Skeletal muscle tissue (tissue), 4 donors: Measurements from ENCODE around the gene SYNPO2. TPM values are rescaled to one million over a fixed set of nuclear protein-coding genes. Genes with fewer than 3 reads are reported as not detected.

Experiments
- H3K27ac ChIP-seq: one replicate; pipeline ENCODE4 v1.7.0; 2013; ENCODE audit warnings: mild to moderate bottlenecking, low read depth, low read length, inconsistent platforms
- H3K27me3 ChIP-seq, 3 donors: one replicate each; pipeline ENCODE4 v1.7.0; 2013; ENCODE audit warnings: low read length in 3 of 3; ENCODE audit not compliant: control insufficient read depth in 3 of 3, insufficient read depth in 3 of 3
- H3K36me3 ChIP-seq, 3 donors: one replicate each; pipeline ENCODE4 v1.7.0; 2013; ENCODE audit warnings: low read length in 3 of 3; ENCODE audit not compliant: control insufficient read depth in 3 of 3, insufficient read depth in 3 of 3
- H3K4me1 ChIP-seq, 3 donors: one replicate each; pipeline ENCODE4 v1.7.0; 2013; ENCODE audit warnings: low read length in 3 of 3, mild to moderate bottlenecking in 3 of 3; ENCODE audit not compliant: control insufficient read depth in 3 of 3, insufficient read depth in 3 of 3
- H3K4me3 ChIP-seq, 3 donors: one replicate each; pipeline ENCODE4 v1.7.0; 2013; ENCODE audit warnings: low read length in 3 of 3
- H3K9ac ChIP-seq, 3 donors: one replicate each; pipeline ENCODE4 v1.7.0; 2013; ENCODE audit warnings: low read length in 3 of 3, mild to moderate bottlenecking in 3 of 3, moderate library complexity in 2 of 3, low read depth in 1 of 3
- H3K9me3 ChIP-seq, 3 donors: one replicate each; pipeline ENCODE4 v1.7.0; 2013; ENCODE audit warnings: low read length in 3 of 3; ENCODE audit not compliant: control insufficient read depth in 3 of 3
- total RNA-seq: library from RNA; depleted of rRNA; stranded (reverse); fragments of >200 nt; gene quantifications from one replicate; pipeline ENCODE4 v1.2.3, GENCODE V29; 2014
- donor health status: Osteomylitis.

Gene SYNPO2
- total RNA-seq, 1 donor from 2014 or later: 34.4 TPM

DNA sequence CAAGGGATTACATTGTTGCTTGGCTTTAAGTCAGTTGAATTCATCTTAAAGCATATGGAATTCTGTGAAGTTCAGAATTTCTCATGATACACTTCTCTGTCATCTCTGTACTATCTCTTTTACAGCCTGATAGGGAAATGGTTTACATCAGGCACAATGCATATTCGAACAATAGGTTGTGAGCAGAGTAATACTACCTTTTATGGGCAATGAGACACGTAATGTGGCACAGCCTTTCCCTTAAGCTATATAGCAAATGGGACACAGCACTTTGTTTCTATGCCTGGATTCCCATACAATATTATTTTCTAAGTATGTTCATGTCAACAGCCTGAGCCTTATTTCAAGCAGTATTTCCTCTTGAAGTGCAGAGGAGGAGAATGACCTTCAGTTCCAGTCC, 58.4 kb downstream of the SYNPO2 start:
- peaks cover 9 to 18% (median 14%) of the 10 kb centered on the region in 3 donors for H3K4me1 ChIP-seq
- H3K27me3 ChIP-seq: no peaks in the 10 kb centered on the region
- no peak overlapping the region for H3K9ac ChIP-seq
- H3K27ac ChIP-seq: no peak overlapping the region
- no peaks in the 10 kb centered on the region for H3K9me3 ChIP-seq
- no peak overlapping the region for H3K4me3 ChIP-seq
- no peaks in the 10 kb centered on the region for H3K36me3 ChIP-seq

DNA sequence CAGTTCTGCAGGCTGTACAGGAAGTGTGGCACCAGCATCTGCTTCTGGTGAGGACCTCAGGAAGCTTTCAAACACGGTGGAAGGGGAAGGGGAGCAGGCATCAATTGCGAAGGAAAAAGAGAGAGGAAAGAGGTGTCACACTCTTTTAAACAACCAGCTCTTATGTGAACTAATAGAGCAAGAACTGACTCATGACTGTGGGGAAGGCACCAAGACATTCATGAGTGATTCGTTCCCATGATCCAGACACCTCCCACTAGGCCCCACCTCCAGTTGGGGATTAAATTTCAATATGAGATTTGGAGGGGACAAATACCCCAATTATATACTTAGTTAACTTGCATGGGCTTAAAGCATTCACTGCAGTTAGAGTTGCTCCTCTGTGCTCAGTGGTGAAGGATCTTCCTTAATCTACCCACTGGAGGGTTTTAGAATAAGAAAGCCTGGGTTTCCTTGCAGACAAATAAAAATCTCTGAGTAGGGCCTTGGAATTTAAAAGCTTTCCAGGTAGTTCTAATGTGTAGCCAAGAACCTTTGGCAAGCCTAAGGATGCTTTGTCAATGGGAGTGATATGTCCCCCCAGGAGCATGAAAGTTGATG, 60.0 kb downstream of the SYNPO2 start:
- Histone ChIP-seq H3K4me1 (peaks cover 10 to 18% (median 12%) of the 10 kb centered on the region in 3 donors), H3K36me3 (no peaks in the 10 kb centered on the region)

DNA sequence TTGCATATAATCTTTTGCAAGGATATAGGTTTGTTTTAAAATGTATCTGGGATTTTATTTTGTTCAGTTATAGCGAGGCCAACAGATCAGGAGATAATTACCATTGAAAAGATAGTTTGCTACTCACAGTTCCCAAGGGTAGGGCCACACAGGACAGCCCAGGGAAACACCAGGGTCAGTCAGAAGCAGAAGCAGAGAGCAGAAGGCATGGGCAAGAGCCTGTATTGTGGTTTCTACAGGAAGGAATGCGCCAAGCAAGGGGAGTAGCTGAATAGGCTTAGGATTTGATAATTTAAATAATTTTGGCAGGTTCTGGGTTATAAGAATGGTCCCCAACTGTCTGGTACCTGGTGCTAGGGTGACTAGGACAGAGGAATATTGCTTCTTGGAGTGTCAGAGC, 61.6 kb downstream of the SYNPO2 start:
- Histone ChIP-seq H3K27me3 (no peaks in the 10 kb centered on the region), H3K4me3 (no peak overlapping the region), H3K9ac (no peak overlapping the region), H3K27ac (no peak overlapping the region), H3K36me3 (no peaks in the 10 kb centered on the region), H3K9me3 (no peaks in the 10 kb centered on the region), H3K4me1 (peaks cover 11 to 18% (median 15%) of the 10 kb centered on the region in 3 donors)

More for the DNA sequence above, 60.0 kb downstream of the SYNPO2 start:
- H3K27ac ChIP-seq: no peak overlapping the region
- H3K9ac ChIP-seq: no peak overlapping the region
- no peak overlapping the region for H3K4me3 ChIP-seq
- H3K9me3 ChIP-seq: no peaks in the 10 kb centered on the region
- no peaks in the 10 kb centered on the region for H3K27me3 ChIP-seq

DNA sequence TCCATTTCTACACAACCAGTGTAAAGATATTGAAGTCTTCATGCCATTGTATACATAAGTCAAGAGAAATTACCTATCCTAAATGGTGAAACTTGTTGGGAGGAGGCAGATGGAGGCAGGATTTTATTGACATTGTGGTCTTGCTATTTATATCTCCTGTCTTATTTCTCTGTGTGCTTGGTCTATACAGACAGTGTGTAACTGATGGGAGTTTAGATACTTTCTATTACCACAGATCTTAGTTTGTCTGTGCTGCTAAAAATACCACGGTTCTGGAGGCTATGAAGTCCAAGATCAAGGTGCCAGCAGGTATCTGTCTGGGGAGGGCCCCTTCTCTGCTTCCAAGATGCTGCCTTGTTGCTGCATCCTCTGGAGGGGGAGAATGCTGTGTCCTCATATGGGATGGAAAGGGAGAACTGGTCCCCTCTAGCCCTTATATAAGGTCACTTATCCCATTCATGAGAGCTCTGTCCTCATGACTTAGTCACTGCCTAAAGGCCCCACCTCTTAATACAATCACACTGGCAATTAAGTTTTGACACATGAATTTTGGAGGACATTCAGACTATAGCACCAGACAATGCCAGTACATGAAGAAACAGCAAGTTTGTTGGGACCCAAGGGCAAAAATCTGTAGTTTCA, 62.4 kb downstream of the SYNPO2 start:
- Histone ChIP-seq H3K9me3 (no peaks in the 10 kb centered on the region), H3K4me3 (no peak overlapping the region), H3K36me3 (no peaks in the 10 kb centered on the region), H3K27me3 (no peaks in the 10 kb centered on the region), H3K27ac (peak overlapping the region; percentile 20), H3K9ac (no peak overlapping the region), H3K4me1 (peaks cover 11 to 18% (median 15%) of the 10 kb centered on the region in 3 donors)

DNA sequence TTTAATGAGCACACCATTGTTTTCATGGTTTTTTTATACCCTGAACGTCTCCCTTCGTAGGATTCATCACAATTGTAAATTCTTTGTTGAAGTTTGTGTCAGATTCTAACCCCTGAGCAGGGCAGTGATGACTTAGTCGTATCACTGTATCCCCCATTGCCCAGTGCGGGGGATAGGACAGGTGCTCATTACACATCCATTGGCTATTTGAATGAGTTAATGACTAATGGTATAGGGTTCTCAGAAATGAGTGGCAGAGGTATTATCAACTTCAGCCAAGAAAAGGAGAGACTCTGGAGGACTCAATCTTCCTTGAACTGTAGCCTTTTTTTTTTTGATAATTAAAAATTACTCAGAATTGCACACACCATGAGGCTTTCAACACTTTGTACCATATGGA, 64.6 kb downstream of the SYNPO2 start:
- no peaks in the 10 kb centered on the region for H3K9me3 ChIP-seq
- H3K4me1 ChIP-seq: peaks cover 12 to 20% (median 17%) of the 10 kb centered on the region in 3 donors
- H3K4me3 ChIP-seq: no peak overlapping the region
- no peaks in the 10 kb centered on the region for H3K27me3 ChIP-seq
- no peak overlapping the region for H3K27ac ChIP-seq
- H3K36me3 ChIP-seq: no peaks in the 10 kb centered on the region
- no peak overlapping the region for H3K9ac ChIP-seq

DNA sequence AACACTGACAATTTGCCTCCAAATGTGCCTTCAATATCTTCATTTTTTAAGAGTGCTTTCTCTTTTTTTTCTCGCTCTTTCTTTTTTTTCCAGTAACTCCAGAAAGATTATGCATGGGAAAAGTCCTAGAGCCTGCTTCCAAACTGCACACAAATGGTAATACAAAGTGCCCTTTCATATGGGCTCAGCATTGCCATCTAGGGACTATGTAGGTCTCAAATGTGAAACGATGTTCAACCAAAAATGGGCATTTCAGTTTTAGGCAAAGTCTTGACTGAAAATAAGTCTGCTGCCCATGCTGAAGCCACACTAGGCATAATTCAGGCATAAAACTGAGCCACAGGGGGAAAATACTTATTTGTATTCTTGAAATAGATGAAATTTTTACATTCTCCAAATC, 65.6 kb downstream of the SYNPO2 start:
- Histone ChIP-seq H3K9me3 (no peaks in the 10 kb centered on the region), H3K27me3 (no peaks in the 10 kb centered on the region), H3K4me1 (peaks cover 16 to 20% (median 18%) of the 10 kb centered on the region in 3 donors), H3K4me3 (no peak overlapping the region), H3K27ac (no peak overlapping the region), H3K9ac (no peak overlapping the region), H3K36me3 (no peaks in the 10 kb centered on the region)

DNA sequence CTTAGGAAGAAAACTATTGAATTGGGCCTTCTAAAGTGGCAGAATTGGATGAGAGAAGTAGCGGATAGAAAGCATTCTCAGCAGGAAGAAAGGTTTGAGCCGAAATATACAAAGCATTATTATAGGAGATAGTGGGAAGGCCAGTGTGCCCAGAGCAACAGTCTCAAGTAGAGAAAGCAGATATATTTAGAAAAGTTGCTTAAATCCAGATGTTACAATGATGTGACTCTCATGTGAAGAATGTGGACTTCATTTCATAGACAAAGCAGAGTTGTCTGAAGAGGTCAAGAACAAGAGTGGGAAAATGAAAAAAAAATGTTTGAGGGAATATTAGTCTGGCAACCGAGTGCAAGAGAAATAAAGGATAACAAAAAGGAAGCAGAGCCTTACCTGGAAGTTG, 66.9 kb downstream of the SYNPO2 start:
- no peaks in the 10 kb centered on the region for H3K36me3 ChIP-seq
- H3K9me3 ChIP-seq: no peaks in the 10 kb centered on the region
- no peak overlapping the region for H3K27ac ChIP-seq
- H3K27me3 ChIP-seq: no peaks in the 10 kb centered on the region
- H3K9ac ChIP-seq: no peak overlapping the region
- no peak overlapping the region for H3K4me3 ChIP-seq
- H3K4me1 ChIP-seq: peaks cover 12 to 15% (median 14%) of the 10 kb centered on the region in 3 donors

DNA sequence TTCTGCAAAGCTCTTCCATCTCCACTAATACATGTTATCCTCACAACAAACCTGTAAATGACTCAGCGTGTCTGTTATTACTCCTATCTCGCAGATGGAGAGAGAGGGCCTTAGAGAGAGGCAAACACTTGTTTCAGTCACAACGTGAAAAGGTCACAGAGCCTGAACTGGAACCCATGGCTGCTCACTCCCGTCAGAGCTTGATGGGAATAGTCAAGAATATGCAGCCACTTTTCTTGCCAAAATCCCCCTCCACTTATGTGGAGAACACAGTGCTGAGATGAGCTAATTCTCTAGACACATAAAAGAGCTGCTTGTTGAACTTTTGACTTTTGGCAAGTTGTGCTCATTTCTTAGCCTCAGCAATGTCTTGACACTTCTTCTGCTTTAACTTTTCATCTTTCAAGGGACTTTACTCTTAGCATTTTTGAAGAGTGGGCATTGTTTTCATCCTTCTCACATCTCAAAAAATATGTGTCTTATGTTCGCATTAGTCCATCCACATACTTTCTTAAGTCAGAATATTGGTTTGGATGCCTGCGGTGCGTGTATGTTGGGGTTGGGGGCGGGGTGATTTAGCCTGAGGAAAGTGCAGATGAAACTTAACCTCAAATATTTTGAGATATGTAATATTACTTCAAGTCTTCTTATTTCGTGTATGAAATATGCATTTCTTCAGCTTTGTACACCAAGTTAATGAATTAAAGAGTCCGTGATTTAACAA, 69.2 kb downstream of the SYNPO2 start:
- Histone ChIP-seq H3K27ac (peak overlapping the region; percentile 20), H3K9me3 (no peaks in the 10 kb centered on the region), H3K4me1 (peaks cover 7 to 13% (median 8%) of the 10 kb centered on the region in 3 donors)

DNA sequence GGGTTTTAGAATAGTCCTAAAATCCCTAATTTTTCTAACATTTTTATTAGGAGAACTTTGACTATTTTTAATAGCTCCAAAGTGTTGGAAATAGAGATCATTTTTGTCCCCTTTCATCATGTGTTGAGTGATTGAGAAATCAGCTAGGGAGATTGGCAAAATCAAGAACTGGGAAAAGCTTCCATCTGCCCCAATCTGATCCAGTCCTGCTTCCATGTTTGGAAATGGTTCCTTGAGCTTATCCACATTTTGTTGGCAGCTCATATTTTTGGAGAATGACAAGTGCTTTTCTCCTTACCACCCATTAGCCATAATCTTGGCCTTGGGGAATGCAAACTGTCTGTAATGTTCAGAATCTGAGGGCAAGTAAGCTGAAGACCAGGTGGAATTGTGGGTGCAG, 73.9 kb downstream of the SYNPO2 start:
- H3K9ac ChIP-seq: no peak overlapping the region
- H3K27me3 ChIP-seq: no peaks in the 10 kb centered on the region
- H3K9me3 ChIP-seq: no peaks in the 10 kb centered on the region
- no peak overlapping the region for H3K27ac ChIP-seq
- no peaks in the 10 kb centered on the region for H3K36me3 ChIP-seq
- H3K4me3 ChIP-seq: no peak overlapping the region
- H3K4me1 ChIP-seq: peaks cover 8 to 24% (median 14%) of the 10 kb centered on the region in 3 donors

More for the DNA sequence above, 69.2 kb downstream of the SYNPO2 start:
- Histone ChIP-seq H3K9ac (no peak overlapping the region), H3K27me3 (no peaks in the 10 kb centered on the region), H3K4me3 (no peak overlapping the region), H3K36me3 (no peaks in the 10 kb centered on the region)

DNA sequence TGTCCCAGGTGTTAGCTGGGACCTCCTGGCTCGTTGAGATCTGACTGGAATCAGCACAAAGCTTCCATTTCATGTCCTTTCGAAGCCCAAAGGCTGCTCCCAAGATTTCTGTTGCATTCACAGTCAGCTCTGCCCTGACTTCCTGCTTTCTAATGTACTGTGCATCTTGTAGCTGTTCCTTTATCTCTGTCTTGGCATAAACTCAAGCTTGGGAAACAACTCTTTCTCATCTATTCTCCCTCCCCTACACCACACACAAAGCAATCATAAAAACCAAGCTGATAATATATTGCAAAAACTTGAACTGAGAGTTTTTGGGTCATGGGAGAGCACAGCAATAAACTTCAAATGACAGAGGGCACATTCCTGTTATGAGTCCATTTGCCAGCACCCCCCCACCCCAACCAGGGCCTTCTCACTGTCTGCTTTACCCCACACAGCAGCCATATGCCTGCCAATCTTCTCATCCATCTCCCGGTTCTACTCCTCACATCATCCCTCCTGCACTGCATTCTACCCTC, 76.3 kb downstream of the SYNPO2 start:
- H3K4me1 ChIP-seq: peaks cover 12 to 38% (median 24%) of the 10 kb centered on the region in 3 donors
- no peak overlapping the region for H3K4me3 ChIP-seq

More for the DNA sequence above, 76.3 kb downstream of the SYNPO2 start:
- Histone ChIP-seq H3K9ac (no peak overlapping the region), H3K36me3 (no peaks in the 10 kb centered on the region), H3K27me3 (no peaks in the 10 kb centered on the region), H3K9me3 (no peaks in the 10 kb centered on the region), H3K27ac (no peak overlapping the region)
